ENCODE results near the gene VPS13C. TPM values are rescaled to one million over a fixed set of nuclear protein-coding genes. Genes with fewer than 3 reads are reported as not detected.

The VPS13C gene
- total RNA-seq, 1 experiment from 2014 or later = 7.2 TPM

DNA sequence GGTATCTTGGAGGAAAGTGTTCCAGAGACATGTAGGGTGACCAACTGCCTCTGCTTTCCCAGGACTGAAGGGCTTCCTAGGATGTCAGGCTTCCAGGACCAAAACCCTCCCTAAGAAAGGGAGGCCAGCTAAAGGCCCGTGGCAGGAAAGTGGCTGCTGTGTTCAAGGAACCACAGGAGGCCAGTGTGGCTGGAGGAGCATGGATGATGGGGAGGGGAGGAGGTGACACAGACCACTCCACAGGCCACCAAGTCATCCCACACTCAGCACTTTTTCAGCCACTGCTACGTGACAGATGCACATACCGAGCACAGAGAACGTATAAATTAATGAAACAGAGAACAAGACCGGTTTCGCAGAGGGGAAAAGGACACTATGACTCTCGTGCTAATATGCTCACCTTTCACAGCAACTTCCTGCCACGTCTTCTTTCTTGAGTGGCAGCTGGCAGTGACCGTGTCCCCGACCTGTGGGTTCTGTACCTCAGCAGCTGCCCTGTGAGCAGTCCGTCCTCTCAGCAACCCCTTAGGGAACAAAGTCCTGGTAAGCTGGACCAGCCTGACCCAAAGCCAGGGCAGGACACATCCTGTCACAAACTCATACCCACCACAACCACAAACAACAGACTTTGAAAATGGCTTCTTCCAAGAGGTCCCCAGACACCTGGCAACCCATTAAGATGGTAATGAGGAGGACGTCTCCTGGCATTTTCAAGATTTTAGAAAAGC lies 244.7 kb downstream of the VPS13C start:
- in situ Hi-C loops (cut with HindIII; ENCODE audit: low pct_unique_long_range_greater_than_20kb, low sequenced_read_pairs) = no loop called here
- no peak for DNase-seq (ENCODE audit: low read depth)

DNA sequence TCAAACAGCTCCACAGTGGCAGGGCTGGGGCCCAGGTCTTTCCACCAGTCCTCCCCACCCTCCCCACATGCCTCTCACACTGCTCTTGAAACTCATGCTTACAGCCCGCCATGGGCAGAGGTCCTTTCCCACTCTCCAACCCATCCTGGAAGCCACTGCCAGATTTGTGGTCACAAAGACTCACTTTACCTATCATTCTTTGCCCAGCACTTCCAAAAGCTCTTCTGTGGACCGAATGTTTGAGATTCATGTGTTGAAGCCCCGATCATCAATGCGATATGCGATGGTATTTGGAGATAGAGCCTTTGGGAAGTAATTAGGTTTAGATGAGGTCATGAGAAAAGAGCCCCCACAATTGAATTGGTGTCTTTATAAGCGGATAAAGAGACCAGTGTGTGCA lies 247.8 kb downstream of the VPS13C start:
- no peak for DNase-seq (ENCODE audit: low read depth)
- in situ Hi-C loops (cut with HindIII; ENCODE audit: low pct_unique_long_range_greater_than_20kb, low sequenced_read_pairs) = no loop called here

DNA sequence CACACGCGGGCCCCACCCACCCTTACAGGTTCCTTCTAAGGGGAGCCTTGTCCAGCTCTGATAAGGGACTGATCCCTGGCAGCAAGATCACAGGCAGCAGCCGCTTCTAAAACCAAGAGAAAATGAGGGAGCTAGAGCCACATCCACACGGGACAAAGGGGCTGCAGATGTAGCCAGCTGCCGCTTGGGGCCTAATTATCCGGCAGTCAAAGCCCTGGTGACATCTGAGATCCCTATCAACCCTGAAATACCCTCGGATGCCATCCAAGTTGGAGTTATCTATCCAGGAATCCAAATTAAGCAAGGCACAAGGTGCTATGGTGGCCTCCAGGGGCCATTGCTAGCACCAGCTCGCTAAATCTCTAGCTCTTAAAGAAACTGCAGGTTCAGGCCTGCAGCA lies 248.3 kb downstream of the VPS13C start:
- in situ Hi-C loops (cut with HindIII; ENCODE audit: low pct_unique_long_range_greater_than_20kb, low sequenced_read_pairs) = no loop called here
- DNase-seq (ENCODE audit: low read depth) = no peak

DNA sequence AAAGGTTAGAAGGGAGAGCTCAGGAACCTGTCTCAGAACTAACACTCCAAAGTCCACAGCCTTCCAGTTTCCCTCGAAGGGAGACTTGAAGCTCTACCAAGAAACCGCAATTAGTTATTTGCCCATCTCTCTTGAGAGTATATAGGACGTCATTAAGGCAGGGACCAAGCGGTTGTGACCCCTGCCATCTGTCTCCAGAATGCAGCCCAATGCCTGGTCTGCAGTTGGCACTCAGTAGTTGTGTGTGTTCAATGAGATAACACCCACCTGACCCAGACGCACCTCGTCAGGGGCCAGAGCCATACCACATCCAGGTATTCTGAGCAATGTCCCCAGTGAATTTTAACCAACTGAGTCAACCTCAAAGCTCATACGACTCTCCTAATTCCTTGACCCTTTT lies 251.0 kb downstream of the VPS13C start:
- in situ Hi-C loops (cut with HindIII; ENCODE audit: low pct_unique_long_range_greater_than_20kb, low sequenced_read_pairs) = no loop called here
- no peak for DNase-seq (ENCODE audit: low read depth)

DNA sequence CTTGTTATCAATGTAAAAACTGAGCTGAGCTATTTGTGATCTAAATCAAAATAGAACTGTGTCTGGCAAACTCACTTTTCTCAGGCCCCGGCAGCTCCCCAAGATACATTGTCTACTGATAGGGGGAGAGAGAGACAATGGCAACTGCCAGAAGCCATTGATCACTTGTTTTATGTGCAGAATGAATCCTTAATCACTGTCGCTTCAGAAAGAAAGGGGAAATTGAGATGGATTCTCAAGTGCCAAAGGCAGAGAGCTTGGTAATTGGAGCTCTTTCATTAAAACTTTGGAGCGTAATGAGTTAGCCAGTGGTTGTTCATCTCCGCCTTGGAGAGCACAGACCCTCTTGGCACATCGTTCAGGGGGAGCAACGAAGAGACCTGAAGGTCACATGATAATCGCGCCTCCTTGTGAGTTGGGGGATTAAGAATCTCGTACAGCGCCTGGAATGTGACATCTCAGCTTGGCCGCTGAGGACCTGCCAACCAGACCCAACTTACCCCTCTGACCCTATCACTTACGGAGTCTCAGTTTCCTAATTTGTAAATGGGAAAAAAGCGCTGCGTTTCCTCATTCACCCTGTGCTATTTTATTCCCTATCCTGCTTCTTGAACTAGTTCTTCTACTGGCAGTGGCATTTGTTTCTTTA lies 252.8 kb downstream of the VPS13C start:
- in situ Hi-C loops (cut with HindIII; ENCODE audit: low pct_unique_long_range_greater_than_20kb, low sequenced_read_pairs) = no loop called here
- DNase-seq (ENCODE audit: low read depth) = no peak

Other genes starting within 250 kb of the VPS13C start
- 5.5 and 5.7 TPM in 2 replicates for gene C2CD4A, start 6.5 kb upstream of the VPS13C start, total RNA-seq (2014; rRNA removed; shearing (Covaris generic); ENCODE audit: low replicate concordance)
- not detected in 2 replicates for gene C2CD4B, start 104.8 kb upstream of the VPS13C start, total RNA-seq (2014; rRNA removed; shearing (Covaris generic); ENCODE audit: low replicate concordance)